ENCODE measurements around the gene CITED1.
A peak's percentile ranks its signal among the peaks of the same experiment; 100 is the strongest.

The CITED1 gene

GRCh38 chrX:72308209-72308565 is 2.5 kb upstream of the CITED1 start:
- peaks cover 64% of the 10 kb centered on the region for H3K27me3 ChIP-seq (ENCODE audit: insufficient read depth, insufficient read length)
- no peaks in the 10 kb centered on the region for H3K9me3 ChIP-seq (ENCODE audit: insufficient read depth, low read length)
- no peaks in the 10 kb centered on the region for H3K36me3 ChIP-seq (ENCODE audit: insufficient read depth, insufficient read length, low read length)
- no peak for DNase-seq (ENCODE audit: low read depth, low spot score)
- no peaks in the 10 kb centered on the region for H3K4me1 ChIP-seq (ENCODE audit: insufficient read depth, insufficient read length)
- TF ChIP-seq YY1 (IDR thresholded peaks at IDR 0.05; ENCODE audit: insufficient read depth, insufficient read length) (no peak), ZNF274 (IDR thresholded peaks at IDR 0.05; ENCODE audit: low read depth, low read length) (no peak), SUZ12 (IDR thresholded peaks at IDR 0.05; ENCODE audit: extremely low read depth, insufficient read depth, insufficient read length) (no peak)
- no peak overlapping the region for H3K4me3 ChIP-seq (ENCODE audit: insufficient read length, low read depth)
- H3K9ac ChIP-seq (ENCODE audit: insufficient read length, low read depth), result peak overlapping the region; percentile 21

- Histone ChIP-seq H3K4me1 (ENCODE audit: insufficient read depth, insufficient read length) (no peaks in the 10 kb centered on the region), H3K36me3 (ENCODE audit: insufficient read depth, insufficient read length, low read length) (no peaks in the 10 kb centered on the region), H3K9me3 (ENCODE audit: insufficient read depth, low read length) (no peaks in the 10 kb centered on the region), H3K4me3 (ENCODE audit: insufficient read length, low read depth) (no peak overlapping the region), H3K27me3 (ENCODE audit: insufficient read depth, insufficient read length) (peaks cover 69% of the 10 kb centered on the region), H3K9ac (ENCODE audit: insufficient read length, low read depth) (no peak overlapping the region)
- TF ChIP-seq SUZ12 (IDR thresholded peaks at IDR 0.05; ENCODE audit: extremely low read depth, insufficient read depth, insufficient read length) (peak; percentile 88), YY1 (IDR thresholded peaks at IDR 0.05; ENCODE audit: insufficient read depth, insufficient read length) (no peak), ZNF274 (IDR thresholded peaks at IDR 0.05; ENCODE audit: low read depth, low read length) (no peak)
- no peak for DNase-seq (ENCODE audit: low read depth, low spot score)
These were observed 1.9 kb upstream of the CITED1 start for GRCh38 chrX:72307646-72308051.

GRCh38 chrX:72306851-72307645 is 1.3 kb upstream of the CITED1 start:
- DNase-seq (ENCODE audit: low read depth, low spot score), result peak; percentile 56
- TF ChIP-seq SUZ12 (IDR thresholded peaks at IDR 0.05; ENCODE audit: extremely low read depth, insufficient read depth, insufficient read length) (no peak), YY1 (IDR thresholded peaks at IDR 0.05; ENCODE audit: insufficient read depth, insufficient read length) (no peak), ZNF274 (IDR thresholded peaks at IDR 0.05; ENCODE audit: low read depth, low read length) (no peak)
- Histone ChIP-seq H3K9ac (ENCODE audit: insufficient read length, low read depth) (peak overlapping the region; percentile 44), H3K9me3 (ENCODE audit: insufficient read depth, low read length) (no peaks in the 10 kb centered on the region), H3K36me3 (ENCODE audit: insufficient read depth, insufficient read length, low read length) (no peaks in the 10 kb centered on the region), H3K27me3 (ENCODE audit: insufficient read depth, insufficient read length) (peaks cover 75% of the 10 kb centered on the region), H3K4me1 (ENCODE audit: insufficient read depth, insufficient read length) (no peaks in the 10 kb centered on the region), H3K4me3 (ENCODE audit: insufficient read length, low read depth) (peak overlapping the region; percentile 42)

GRCh38 chrX:72306085-72306801 is 529 bp upstream of the CITED1 start:
- peak overlapping the region; percentile 56 for H3K9ac ChIP-seq (ENCODE audit: insufficient read length, low read depth)
- TF ChIP-seq ZNF274 (IDR thresholded peaks at IDR 0.05; ENCODE audit: low read depth, low read length), result no peak
- TF ChIP-seq YY1 (IDR thresholded peaks at IDR 0.05; ENCODE audit: insufficient read depth, insufficient read length), result no peak
- TF ChIP-seq SUZ12 (IDR thresholded peaks at IDR 0.05; ENCODE audit: extremely low read depth, insufficient read depth, insufficient read length), result no peak
- H3K36me3 ChIP-seq (ENCODE audit: insufficient read depth, insufficient read length, low read length), result no peaks in the 10 kb centered on the region
- no peaks in the 10 kb centered on the region for H3K4me1 ChIP-seq (ENCODE audit: insufficient read depth, insufficient read length)
- H3K9me3 ChIP-seq (ENCODE audit: insufficient read depth, low read length), result no peaks in the 10 kb centered on the region
- DNase-seq (ENCODE audit: low read depth, low spot score), result no peak
- peak overlapping the region; percentile 54 for H3K4me3 ChIP-seq (ENCODE audit: insufficient read length, low read depth)
- peaks cover 83% of the 10 kb centered on the region for H3K27me3 ChIP-seq (ENCODE audit: insufficient read depth, insufficient read length)

GRCh38 chrX:72304877-72305276 is 837 bp downstream of the CITED1 start:
- Histone ChIP-seq H3K9ac (ENCODE audit: insufficient read length, low read depth) (peak overlapping the region; percentile 57), H3K4me3 (ENCODE audit: insufficient read length, low read depth) (peak overlapping the region; percentile 54), H3K4me1 (ENCODE audit: insufficient read depth, insufficient read length) (no peaks in the 10 kb centered on the region), H3K36me3 (ENCODE audit: insufficient read depth, insufficient read length, low read length) (no peaks in the 10 kb centered on the region), H3K27me3 (ENCODE audit: insufficient read depth, insufficient read length) (peaks cover 88% of the 10 kb centered on the region), H3K9me3 (ENCODE audit: insufficient read depth, low read length) (no peaks in the 10 kb centered on the region)
- no peak for TF ChIP-seq ZNF274 (IDR thresholded peaks at IDR 0.05; ENCODE audit: low read depth, low read length)
- no peak for TF ChIP-seq SUZ12 (IDR thresholded peaks at IDR 0.05; ENCODE audit: extremely low read depth, insufficient read depth, insufficient read length)
- no peak for TF ChIP-seq YY1 (IDR thresholded peaks at IDR 0.05; ENCODE audit: insufficient read depth, insufficient read length)
- no peak for DNase-seq (ENCODE audit: low read depth, low spot score)

GRCh38 chrX:72301781-72302180 is 3.9 kb downstream of the CITED1 start:
- no peak for DNase-seq (ENCODE audit: low read depth, low spot score)
- no peak overlapping the region for H3K4me3 ChIP-seq (ENCODE audit: insufficient read length, low read depth)
- no peak overlapping the region for H3K9ac ChIP-seq (ENCODE audit: insufficient read length, low read depth)
- peaks cover 57% of the 10 kb centered on the region for H3K27me3 ChIP-seq (ENCODE audit: insufficient read depth, insufficient read length)
- H3K36me3 ChIP-seq (ENCODE audit: insufficient read depth, insufficient read length, low read length), result no peaks in the 10 kb centered on the region
- TF ChIP-seq SUZ12 (IDR thresholded peaks at IDR 0.05; ENCODE audit: extremely low read depth, insufficient read depth, insufficient read length), result no peak
- TF ChIP-seq ZNF274 (IDR thresholded peaks at IDR 0.05; ENCODE audit: low read depth, low read length), result no peak
- TF ChIP-seq YY1 (IDR thresholded peaks at IDR 0.05; ENCODE audit: insufficient read depth, insufficient read length), result no peak
- peaks cover 2% of the 10 kb centered on the region for H3K4me1 ChIP-seq (ENCODE audit: insufficient read depth, insufficient read length)
- H3K9me3 ChIP-seq (ENCODE audit: insufficient read depth, low read length), result no peaks in the 10 kb centered on the region; the same call in 1 of the 2 replicates
